Measurements from ENCODE around the gene TROAP.
"Not testable (repeated sequence)": the region's sequence is repeated elsewhere in the genome, so short reads cannot be mapped to it uniquely, and the experiment has no call there.

Gene TROAP, protein sequence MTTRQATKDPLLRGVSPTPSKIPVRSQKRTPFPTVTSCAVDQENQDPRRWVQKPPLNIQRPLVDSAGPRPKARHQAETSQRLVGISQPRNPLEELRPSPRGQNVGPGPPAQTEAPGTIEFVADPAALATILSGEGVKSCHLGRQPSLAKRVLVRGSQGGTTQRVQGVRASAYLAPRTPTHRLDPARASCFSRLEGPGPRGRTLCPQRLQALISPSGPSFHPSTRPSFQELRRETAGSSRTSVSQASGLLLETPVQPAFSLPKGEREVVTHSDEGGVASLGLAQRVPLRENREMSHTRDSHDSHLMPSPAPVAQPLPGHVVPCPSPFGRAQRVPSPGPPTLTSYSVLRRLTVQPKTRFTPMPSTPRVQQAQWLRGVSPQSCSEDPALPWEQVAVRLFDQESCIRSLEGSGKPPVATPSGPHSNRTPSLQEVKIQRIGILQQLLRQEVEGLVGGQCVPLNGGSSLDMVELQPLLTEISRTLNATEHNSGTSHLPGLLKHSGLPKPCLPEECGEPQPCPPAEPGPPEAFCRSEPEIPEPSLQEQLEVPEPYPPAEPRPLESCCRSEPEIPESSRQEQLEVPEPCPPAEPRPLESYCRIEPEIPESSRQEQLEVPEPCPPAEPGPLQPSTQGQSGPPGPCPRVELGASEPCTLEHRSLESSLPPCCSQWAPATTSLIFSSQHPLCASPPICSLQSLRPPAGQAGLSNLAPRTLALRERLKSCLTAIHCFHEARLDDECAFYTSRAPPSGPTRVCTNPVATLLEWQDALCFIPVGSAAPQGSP

DNA sequence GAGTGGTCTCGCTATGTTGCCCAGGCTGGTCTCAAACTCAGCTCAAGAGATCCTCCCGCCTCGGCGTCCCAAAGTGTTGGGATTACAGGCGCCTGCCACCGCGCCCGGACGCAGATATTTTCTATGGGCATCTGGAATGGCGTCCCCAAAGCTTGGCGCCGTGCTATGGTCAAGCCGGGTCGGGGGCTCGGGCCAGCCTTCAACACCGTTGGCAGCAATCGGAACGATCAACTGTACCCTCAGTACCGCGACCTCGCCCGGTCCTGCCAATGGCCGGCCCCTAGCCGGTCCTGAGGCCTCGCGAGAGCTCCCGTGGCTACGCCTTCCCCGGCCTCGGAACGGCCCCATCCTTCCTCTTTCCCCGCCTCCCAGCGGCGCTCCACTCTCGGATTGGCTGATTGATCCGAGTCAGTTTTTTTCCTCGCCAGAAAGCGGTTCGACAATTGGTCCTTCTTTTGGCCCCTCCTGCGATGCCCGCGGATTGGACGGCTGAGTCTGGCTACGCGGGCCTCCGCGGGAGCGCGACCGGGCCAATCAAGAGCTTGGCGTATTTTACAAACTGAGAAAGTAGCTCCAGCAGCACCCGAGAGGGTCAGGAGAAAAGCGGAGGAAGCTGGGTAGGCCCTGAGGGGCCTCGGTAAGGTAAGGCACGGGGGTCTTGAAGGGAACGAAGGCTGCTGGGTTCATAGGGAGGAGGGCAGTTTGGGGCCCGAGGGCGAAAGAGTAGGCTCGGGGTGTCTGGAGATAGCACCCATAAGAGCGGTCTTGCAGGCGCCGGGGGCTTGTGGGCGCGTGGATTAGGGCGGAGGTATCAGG is at the start of gene TROAP:
TROAP (plus strand) TSS at position 548 of the 816 bp plus-strand sequence. CDS start 354 bp downstream, outside the sequence.
- peak; percentile 99 for DNase-seq (ENCODE audit: low read depth)

- no peak for DNase-seq (ENCODE audit: low read depth)
Observed at GRCh38 chr12:49273726-49274395, 49.2 kb upstream of the TROAP start.

GRCh38 chr12:49274396-49275069 is 48.5 kb upstream of the TROAP start:
- no peak for DNase-seq (ENCODE audit: low read depth)

DNA sequence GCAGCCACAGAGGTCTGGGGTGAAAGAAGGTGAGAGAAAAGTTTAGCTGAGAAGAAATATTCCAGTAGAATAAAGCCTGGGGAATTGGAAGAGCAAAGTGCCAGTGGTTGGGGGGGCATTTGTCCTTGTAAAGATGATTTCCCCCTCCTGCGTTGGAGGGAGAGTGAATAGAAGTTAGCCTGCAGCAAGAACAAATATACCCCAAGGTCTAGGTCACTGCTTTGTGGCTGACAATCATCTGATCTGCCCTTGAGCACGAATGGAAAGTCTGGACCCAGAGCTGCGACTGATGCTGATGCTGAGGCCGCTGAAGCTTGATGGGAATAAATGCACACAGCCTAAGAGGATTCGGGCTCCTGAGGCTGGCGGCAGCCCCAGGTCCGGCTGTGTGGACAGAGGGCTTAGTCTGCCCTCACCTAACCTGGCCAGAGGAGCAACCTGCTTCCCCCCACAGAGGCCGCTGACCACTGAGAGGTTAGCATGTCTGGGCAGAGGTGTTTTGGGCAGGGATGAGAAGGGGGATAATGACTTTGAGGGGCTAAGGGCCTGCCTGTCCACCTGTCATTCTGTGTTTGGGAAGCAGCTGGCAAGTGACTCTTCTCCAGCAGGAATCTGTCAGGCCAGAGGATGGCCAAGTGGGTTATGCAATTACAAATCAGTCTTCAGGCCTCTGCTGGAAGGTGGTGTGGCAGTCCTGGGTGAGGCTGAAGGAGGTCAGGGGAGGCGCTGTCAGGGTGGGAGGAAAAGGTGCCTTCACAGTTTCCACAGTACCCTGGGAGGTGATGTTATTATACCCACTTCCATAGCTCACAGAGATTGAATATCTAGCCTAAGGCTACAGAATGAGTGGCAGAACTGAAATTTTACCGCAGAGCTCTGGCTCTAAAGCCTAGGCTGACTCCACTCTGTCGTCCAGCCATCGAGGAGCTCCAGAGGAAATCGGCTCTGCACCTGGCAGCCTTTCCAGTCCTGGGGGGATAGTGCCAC is 46.5 kb upstream of the TROAP start:
- DNase-seq (ENCODE audit: low read depth): no peak

DNA sequence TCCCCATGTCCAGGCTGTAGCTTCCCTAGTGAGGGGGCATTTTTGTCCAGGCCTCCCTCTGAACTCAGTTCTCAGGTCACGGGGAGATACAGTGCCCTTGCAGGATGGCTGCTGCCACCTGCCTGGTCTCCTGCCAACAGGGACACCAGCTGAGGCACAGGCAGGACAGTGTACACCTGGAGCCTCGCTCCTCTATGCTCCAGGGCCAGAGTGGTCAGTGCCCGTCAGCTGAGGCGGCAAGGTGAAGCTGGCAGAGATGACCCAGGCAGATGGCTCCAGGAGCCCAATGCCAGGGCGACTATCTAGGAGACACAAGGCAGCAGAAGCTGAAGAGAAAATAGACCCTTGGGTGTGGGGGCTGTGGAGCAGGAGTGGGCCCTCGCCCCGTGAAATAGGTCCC is 45.6 kb upstream of the TROAP start:
- no peak for DNase-seq (ENCODE audit: low read depth)

DNA sequence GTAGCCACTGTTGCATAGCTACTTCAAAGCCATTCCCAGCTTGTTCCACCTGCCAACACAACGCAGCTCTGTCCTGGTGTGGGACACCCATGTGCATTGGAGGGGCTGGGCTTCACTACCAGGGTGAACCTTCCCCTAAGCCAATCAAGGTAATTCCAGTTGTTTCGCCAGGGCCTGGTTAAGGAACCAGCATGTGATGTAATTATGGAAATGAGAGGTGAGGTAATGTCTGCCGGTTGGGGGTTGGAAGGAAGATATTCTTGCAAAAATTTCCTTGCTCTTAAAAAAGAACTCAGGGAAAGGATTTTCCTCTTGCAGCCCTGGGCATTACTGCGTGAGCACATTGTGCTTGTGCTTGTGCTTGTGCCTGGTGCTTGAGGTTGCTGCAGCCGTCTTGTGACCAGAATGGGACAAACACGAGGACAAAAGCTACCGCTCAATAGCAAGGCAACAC is 43.3 kb upstream of the TROAP start:
- no peak for DNase-seq (ENCODE audit: low read depth)

DNA sequence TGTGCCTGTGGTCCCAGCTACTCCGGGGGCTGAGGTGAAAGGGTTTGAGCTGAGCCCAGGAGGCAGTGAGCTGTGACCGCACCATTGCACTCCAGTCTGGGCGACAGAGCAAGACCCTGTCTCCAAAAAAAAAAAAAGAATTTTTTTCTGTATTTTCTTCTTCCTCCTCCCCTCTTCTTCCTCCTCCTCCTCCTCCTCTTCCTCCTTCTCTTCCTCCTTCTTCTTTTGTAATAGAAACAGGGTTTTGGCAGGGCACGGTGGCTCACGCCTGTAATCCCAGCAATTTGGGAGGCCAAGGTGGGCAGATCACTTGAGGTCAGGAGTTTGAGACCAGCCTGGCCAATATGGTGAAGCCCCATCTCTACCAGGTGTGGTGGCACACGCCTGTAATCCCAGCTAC is 42.5 kb upstream of the TROAP start:
- not testable (repeated sequence) for DNase-seq (ENCODE audit: low read depth)

GRCh38 chr12:49282302-49282701 is 40.8 kb upstream of the TROAP start:
- DNase-seq (ENCODE audit: low read depth): no peak

GRCh38 chr12:49282740-49283375 is 40.2 kb upstream of the TROAP start:
- not testable (repeated sequence) for DNase-seq (ENCODE audit: low read depth)

- DNase-seq (ENCODE audit: low read depth): no peak
Observed at GRCh38 chr12:49283541-49284429, 39.3 kb upstream of the TROAP start.

DNA sequence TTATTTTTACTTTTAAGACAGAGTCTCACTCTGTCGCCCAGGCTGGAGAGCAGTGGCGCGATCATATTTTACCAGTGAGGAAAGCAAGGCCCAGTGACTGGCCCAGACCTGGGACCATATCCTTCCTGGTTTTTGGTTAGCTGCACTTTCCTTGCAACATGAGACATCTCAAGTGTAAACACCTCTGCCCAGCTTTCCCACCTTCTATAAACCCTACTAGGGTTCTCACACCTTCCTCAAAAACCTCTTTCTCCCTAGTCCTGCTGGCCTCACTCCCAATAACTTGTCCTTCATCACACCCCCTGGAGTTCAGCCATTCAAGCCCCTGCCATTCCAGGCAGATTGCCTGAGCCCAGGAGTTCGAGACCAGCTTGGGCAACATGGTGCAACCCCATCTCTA is 38.4 kb upstream of the TROAP start:
- DNase-seq (ENCODE audit: low read depth): no peak

GRCh38 chr12:49287876-49288275 is 35.2 kb upstream of the TROAP start:
- DNase-seq (ENCODE audit: low read depth): no peak

DNA sequence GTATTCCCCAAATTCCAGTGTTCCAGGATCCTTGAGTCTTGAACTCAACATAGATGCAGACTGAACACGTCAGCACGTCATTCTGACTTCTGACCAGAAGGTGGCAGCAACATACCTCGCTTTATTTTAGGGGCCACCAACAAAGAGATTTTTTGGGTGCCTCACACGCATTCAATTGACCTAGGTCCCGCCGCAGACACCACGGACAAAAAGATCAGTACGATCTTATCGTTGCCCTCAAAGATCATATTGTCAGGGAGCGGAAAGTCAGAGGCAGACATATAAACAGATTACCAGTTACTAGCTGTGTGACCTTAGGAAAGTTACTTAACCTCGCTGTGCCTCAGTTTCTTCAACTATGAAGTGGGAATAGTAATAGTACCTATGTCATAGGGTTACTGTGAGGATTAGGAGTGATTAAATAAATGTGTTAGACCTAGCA is 34.6 kb upstream of the TROAP start:
- DNase-seq (ENCODE audit: low read depth): peak; percentile 25

DNA sequence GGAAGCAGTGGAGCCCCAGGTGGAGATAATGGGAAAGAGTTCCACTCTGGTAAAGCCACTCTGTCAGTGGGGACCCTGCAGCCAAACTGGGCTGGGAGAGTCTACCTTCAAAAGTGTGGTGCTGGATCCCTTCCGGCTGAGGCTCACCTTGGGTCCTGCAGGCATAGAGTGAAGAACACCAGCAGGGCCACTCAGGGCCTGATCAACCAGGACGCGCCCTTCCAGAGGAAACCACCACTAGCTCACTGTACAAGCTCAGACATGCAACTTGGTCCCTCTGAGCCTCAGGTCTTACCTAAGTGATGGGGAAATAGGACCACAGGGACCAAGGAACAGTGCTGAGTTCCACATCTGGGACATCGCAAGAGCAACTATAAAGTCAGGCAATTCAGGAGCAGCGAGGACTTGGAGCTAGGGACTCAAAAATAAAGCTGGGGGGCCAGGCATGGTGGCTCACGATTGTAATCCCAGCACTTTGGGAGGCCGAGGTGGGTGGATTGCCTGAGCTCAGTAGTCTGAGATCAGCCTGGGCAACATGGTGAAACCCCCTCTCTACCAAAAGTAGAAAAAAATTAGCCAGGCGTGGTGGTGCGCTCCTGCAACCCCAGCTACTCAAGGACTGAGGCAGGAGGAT is 34.0 kb upstream of the TROAP start:
- DNase-seq (ENCODE audit: low read depth): no peak

DNA sequence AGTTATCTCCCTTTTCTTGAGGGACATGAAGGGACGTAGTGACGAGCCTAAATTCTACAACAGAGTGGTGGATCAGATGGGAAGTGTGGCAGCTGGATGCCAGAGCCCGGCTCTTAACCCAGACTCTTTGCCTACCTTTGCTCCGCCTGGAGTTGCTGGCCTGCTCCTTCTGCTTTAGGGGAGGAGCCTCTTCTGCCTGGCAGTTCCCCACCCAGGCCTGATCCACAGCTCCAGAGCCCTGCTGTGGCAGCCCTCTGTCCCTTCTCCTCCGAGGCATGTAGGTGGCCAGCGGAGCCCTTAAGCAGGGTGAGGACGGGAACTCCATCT is 30.4 kb upstream of the TROAP start:
- DNase-seq (ENCODE audit: low read depth): no peak

GRCh38 chr12:49293056-49293956 is 29.7 kb upstream of the TROAP start:
- DNase-seq (ENCODE audit: low read depth): peak; percentile 7
